Body of pancreas (tissue), 4 donors: ENCODE measurements around the gene PPHLN1. TPM values are rescaled to one million over a fixed set of nuclear protein-coding genes. Genes with fewer than 3 reads are reported as not detected.

ENCODE experiments used
- ATAC-seq: fragments of 150-250 bp; one replicate; pipeline ENCODE4 v1.9.1; 2016
- DNase-seq, 4 donors: peaks; one replicate each; pipeline ENCODE4 v3.0.0-alpha.2; 2019
- H3K27ac ChIP-seq, 4 donors: fragments of 200-600 bp; sonication (generic); 1 replicate in 3 of 4; 2 replicates in 1 of 4; pipeline versions ENCODE4 v1.5.1 to v1.6.1; 2016 to 2019; ENCODE audit warnings: mild to moderate bottlenecking in 1 of 4, mixed read lengths in 1 of 4, moderate library complexity in 1 of 4
- H3K27me3 ChIP-seq, 2 donors: fragments of 200-600 bp; sonication (generic); one replicate each; pipeline ENCODE4 v1.6.0; 2016; ENCODE audit warnings: mild to moderate bottlenecking in 1 of 2
- H3K36me3 ChIP-seq, 2 donors: fragments of 200-600 bp; sonication (generic); replicated peaks in 1 of 2; 2 replicates each; pipeline ENCODE4 v1.5.1; 2016; ENCODE audit warnings: low read depth in 2 of 2; ENCODE audit not compliant: insufficient read depth in 1 of 2
- H3K4me1 ChIP-seq: fragments of 200-600 bp; sonication (generic); one replicate; pipeline ENCODE4 v1.6.0; 2016
- H3K4me3 ChIP-seq, 2 donors: fragments of 200-600 bp; sonication (generic); 1 replicate in 1 of 2; 2 replicates in 1 of 2; pipeline ENCODE4 v1.5.1; 2016 to 2019
- H3K9me3 ChIP-seq, 3 donors: fragments of 200-600 bp; sonication (generic); 1 replicate in 2 of 3; 2 replicates in 1 of 3; pipeline ENCODE4 v1.5.1; 2016
- POLR2A ChIP-seq, 3 donors: fragments of 450-650 bp; IDR thresholded peaks; one replicate each; pipeline ENCODE4 v1.6.1; 2016; ENCODE audit warnings: antibody characterized with exemption in 3 of 3, mild to moderate bottlenecking in 2 of 3
- WGBS, 2 donors: methylation state at CpG; one replicate each; pipeline ENCODE4 v1.1.5; 2017; 5-methylcytosine and 5-hydroxymethylcytosine counted together
- intact Hi-C: fragments of 100-400 bp; cut with DNase I; formaldehyde crosslinking; loops from one replicate; pipeline ENCODE4 v1.15.1; 2023
- total RNA-seq, 2 donors: library from RNA; depleted of rRNA; stranded (reverse); fragments of >200 nt; gene quantifications; one replicate each; pipeline ENCODE4 v1.1.0, GENCODE V29; 2016
- TF ChIP-seq, protein P1 (sequence below), 7 experiments: fragments of 450-650 bp in 4 of 7; fragments of 200-600 bp in 3 of 7; sonication (generic) in 3 of 7; IDR thresholded peaks; one replicate each; pipeline ENCODE4 v1.5.1; 2016 to 2019; ENCODE audit warnings: antibody characterized with exemption in 7 of 7

Gene PPHLN1
- total RNA-seq, 2 donors from 2014 or later, result 20.8 to 30.1 TPM

DNA sequence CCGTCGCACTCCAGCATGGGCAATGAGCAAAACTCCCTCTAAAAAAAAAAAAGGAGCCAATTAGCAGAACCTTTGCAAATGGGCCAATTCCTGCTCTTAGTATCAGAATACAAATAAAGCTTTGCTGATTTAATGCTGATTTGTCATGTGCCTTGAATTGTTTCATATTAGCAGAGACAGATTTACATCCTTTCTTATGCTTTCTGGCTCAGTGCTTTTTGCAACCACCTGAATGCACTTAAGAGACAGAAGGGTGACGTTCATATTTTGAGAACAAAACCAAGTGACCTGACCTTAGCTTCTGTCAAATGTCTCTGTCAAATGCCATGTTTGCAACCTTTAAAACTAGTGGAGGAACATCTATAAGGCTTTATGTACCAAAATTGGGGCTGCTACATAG lies 44.1 kb upstream of the PPHLN1 start:
- Histone ChIP-seq H3K27ac (no peak overlapping the region), H3K4me3 (no peak overlapping the region), H3K27me3 (no peaks in the 10 kb centered on the region), H3K36me3 (no peaks in the 10 kb centered on the region), H3K9me3 (no peaks in the 10 kb centered on the region), H3K4me1 (peaks cover 7% of the 10 kb centered on the region)
- 67 to 85% methylated on average over 3 of the region's 3 CpGs for WGBS, 2 donors
- TF ChIP-seq POLR2A (IDR thresholded peaks at IDR 0.05), result no peak
- TF ChIP-seq, protein P1, sequence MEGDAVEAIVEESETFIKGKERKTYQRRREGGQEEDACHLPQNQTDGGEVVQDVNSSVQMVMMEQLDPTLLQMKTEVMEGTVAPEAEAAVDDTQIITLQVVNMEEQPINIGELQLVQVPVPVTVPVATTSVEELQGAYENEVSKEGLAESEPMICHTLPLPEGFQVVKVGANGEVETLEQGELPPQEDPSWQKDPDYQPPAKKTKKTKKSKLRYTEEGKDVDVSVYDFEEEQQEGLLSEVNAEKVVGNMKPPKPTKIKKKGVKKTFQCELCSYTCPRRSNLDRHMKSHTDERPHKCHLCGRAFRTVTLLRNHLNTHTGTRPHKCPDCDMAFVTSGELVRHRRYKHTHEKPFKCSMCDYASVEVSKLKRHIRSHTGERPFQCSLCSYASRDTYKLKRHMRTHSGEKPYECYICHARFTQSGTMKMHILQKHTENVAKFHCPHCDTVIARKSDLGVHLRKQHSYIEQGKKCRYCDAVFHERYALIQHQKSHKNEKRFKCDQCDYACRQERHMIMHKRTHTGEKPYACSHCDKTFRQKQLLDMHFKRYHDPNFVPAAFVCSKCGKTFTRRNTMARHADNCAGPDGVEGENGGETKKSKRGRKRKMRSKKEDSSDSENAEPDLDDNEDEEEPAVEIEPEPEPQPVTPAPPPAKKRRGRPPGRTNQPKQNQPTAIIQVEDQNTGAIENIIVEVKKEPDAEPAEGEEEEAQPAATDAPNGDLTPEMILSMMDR (IDR thresholded peaks at IDR 0.05), result no peak
- intact Hi-C loops, result no loop called here
- ATAC-seq, result no peak
- no peak for DNase-seq

DNA sequence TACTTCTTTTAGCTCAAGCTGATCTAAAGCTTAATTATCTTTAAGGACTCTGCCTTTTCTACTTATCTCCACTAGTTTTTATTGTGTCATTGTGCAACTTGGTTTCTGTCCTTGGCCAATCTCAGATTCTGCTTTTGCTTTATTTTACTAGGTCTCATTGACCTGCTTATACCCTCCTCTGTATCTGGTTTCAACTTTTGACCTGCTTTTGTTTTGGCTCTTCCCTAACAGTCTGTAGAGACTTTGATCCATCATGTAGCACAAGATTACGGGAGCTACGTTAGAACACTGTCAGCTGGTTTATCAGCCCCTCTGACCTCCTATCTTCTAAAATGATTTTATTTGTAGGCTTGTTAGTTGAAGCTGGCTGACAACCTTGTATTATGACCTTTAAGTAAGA lies 43.7 kb upstream of the PPHLN1 start:
- no peaks in the 10 kb centered on the region for H3K36me3 ChIP-seq
- intact Hi-C loops, result no loop called here
- no peaks in the 10 kb centered on the region for H3K27me3 ChIP-seq
- 57 to 60% methylated on average over 2 of the region's 2 CpGs for WGBS, 2 donors
- peaks cover 7% of the 10 kb centered on the region for H3K4me1 ChIP-seq
- TF ChIP-seq, protein P1 (IDR thresholded peaks at IDR 0.05), result no peak
- TF ChIP-seq POLR2A (IDR thresholded peaks at IDR 0.05), result no peak
- no peaks in the 10 kb centered on the region for H3K9me3 ChIP-seq
- H3K27ac ChIP-seq, result no peak overlapping the region
- DNase-seq (no peak), ATAC-seq (no peak)
- no peak overlapping the region for H3K4me3 ChIP-seq

DNA sequence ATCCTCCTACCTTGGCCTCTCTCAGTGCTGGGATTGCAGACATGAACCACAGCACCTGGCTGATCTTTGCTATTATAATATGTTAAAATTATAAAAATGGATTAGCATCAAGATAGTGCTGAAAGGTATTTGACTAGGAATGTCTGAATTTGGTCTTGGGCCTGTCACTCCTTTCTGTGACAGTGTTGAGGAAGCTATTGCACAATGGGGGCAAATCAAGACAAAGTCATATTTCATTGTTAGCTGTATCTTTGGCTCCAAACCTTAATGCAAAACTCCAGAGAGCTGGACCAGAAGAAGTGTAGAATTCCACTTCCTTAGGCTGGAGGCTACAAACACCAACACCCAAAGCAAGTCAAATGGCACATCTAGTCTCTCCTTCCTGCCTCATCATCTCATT lies 42.2 kb upstream of the PPHLN1 start:
- ATAC-seq, result no peak
- DNase-seq, result no peak
- intact Hi-C loops, result no loop called here
- no peaks in the 10 kb centered on the region for H3K9me3 ChIP-seq
- no peak overlapping the region for H3K4me3 ChIP-seq
- TF ChIP-seq, protein P1 (IDR thresholded peaks at IDR 0.05), result no peak
- no peak for TF ChIP-seq POLR2A (IDR thresholded peaks at IDR 0.05)
- H3K4me1 ChIP-seq, result peaks cover 7% of the 10 kb centered on the region
- no peaks in the 10 kb centered on the region for H3K36me3 ChIP-seq
- H3K27me3 ChIP-seq, result no peaks in the 10 kb centered on the region
- no peak overlapping the region for H3K27ac ChIP-seq

DNA sequence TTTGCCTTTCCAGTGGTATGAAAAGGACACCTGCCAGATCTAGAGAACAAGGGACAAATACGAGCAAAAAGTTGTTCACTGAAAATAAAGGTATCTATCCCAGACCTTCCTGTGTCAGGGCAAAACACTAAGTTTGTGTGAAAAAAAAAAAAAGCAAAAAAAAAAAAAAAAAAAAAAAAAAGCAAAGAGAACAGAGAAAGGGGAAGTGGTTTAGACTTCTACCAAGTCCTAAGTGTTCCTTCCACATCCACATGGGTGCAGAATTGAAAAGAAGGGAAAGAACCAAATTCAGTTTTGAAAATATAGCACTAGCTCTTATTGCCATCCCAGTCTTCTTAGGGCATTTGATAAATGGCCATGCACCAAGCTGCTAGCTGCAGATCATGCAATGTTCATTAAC lies 41.8 kb upstream of the PPHLN1 start:
- Histone ChIP-seq H3K36me3 (no peaks in the 10 kb centered on the region), H3K27ac (no peak overlapping the region), H3K4me1 (peaks cover 7% of the 10 kb centered on the region), H3K9me3 (no peaks in the 10 kb centered on the region), H3K27me3 (no peaks in the 10 kb centered on the region), H3K4me3 (no peak overlapping the region)
- intact Hi-C loops, result no loop called here
- DNase-seq (no peak), ATAC-seq (no peak)
- no peak for TF ChIP-seq POLR2A (IDR thresholded peaks at IDR 0.05)
- TF ChIP-seq, protein P1 (IDR thresholded peaks at IDR 0.05), result no peak
- 80 to 100% methylated on average over 1 of the region's 1 CpG for WGBS, 2 donors

DNA sequence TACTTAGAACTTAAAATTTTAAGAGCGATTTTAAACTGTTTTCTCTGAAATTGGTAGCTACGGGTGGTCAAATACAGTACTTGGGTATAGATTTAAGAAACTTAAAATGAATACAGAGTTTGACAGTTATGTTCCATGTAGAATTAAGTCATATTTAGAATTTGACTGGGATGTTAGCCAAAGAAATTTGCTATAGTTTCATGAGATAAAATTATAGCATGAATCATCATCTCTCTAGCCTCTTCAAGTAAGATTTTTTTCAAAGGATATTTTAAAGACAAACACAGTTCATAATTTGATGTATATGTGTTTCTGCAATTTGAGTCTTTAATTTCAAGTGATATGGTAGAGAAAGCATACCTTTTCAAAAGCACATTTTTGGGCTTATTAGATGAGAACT lies 41.1 kb upstream of the PPHLN1 start:
- no peak for ATAC-seq
- no peak for DNase-seq
- no peak for TF ChIP-seq POLR2A (IDR thresholded peaks at IDR 0.05)
- TF ChIP-seq, protein P1 (IDR thresholded peaks at IDR 0.05), result no peak
- H3K4me3 ChIP-seq, result no peak overlapping the region
- intact Hi-C loops, result no loop called here
- H3K36me3 ChIP-seq, result no peaks in the 10 kb centered on the region
- H3K27me3 ChIP-seq, result no peaks in the 10 kb centered on the region
- no peak overlapping the region for H3K27ac ChIP-seq
- WGBS, 2 donors, result 74 to 77% methylated on average over 2 of the region's 2 CpGs
- no peaks in the 10 kb centered on the region for H3K9me3 ChIP-seq
- peaks cover 7% of the 10 kb centered on the region for H3K4me1 ChIP-seq
